GM21576 (cell line): ENCODE results near the gene ANGPT4.

Experiments used
- ATAC-seq: cut with Tn5 transposase; IDR thresholded peaks from one replicate; pipeline ENCODE4 v1.9.1; 2021; ENCODE audit warnings: mild to moderate bottlenecking, moderate library complexity; ENCODE audit not compliant: unreplicated experiment

The ANGPT4 gene

DNA sequence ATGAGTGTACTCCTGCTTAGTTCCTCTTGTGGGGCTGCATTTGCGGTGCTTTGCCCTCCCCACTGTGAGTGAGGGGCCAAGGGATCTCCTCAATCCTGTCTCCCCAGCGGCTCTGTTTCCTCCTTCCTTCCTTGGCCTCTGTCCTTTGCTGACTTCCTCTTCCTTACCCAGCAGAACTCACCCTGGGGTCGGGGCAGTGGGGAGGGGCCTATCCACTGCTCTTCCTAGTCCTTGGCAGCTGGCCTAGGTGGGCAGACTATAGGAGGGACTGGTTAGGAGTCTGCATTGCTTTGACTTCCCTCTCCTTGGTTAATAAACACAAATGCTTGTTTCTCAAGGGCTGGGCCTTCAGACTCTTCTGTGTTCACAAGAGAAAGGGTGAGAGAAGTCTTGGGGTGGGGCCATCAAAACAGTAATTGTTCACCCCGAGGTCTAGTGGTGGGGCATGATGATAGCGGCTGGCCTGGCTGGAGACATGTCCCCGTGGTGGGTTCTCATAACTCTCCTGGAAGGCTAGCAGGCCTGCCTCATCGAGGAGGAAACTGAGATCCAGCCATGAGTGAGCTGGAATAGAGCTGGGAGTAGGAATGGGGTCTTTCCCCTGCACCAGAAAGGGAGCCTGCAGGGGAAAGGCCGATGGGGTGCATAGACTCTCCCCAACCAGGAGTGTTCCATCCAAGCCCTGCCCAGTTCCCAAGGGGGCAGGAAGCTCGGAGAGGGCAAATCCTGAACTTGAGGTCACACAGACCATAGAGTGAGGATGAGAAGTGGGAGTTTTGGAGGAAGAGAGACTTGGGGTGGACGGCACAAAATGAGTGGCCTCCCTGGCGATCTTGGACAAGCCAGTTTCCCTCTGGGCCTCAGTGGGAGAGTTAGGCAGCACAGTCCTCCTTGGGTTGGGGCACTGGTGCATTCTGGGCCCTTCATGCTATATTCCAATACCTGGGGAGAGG, 69.9 kb downstream of the ANGPT4 start:
- ATAC-seq, result no peak

DNA sequence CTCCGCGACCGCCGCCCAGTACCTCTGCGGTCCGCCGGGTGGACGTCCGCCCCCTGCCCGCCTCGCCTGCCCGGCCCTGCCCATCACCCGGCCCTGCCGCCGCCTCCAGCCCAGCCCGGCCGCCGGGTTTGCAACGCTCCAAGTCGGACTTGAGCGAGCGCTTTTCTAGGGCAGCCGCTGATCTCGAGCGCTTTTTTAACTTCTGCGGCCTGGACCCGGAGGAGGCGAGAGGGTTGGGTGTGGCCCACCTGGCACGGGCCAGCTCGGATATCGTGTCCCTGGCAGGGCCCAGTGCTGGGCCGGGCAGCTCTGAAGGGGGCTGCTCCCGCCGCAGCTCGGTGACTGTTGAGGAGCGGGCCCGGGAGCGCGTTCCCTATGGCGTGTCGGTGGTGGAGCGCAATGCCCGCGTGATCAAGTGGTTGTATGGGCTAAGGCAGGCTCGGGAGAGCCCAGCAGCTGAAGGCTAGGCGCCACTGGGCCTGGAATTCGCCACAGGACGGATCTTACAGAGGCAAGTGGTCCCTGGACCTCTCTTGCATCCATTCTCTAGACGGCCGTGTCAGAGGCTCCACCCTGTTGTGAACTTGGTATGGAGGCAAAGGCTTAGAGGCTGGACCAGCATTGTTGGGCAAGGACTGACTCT, 70.8 kb downstream of the ANGPT4 start:
- no peak for ATAC-seq

DNA sequence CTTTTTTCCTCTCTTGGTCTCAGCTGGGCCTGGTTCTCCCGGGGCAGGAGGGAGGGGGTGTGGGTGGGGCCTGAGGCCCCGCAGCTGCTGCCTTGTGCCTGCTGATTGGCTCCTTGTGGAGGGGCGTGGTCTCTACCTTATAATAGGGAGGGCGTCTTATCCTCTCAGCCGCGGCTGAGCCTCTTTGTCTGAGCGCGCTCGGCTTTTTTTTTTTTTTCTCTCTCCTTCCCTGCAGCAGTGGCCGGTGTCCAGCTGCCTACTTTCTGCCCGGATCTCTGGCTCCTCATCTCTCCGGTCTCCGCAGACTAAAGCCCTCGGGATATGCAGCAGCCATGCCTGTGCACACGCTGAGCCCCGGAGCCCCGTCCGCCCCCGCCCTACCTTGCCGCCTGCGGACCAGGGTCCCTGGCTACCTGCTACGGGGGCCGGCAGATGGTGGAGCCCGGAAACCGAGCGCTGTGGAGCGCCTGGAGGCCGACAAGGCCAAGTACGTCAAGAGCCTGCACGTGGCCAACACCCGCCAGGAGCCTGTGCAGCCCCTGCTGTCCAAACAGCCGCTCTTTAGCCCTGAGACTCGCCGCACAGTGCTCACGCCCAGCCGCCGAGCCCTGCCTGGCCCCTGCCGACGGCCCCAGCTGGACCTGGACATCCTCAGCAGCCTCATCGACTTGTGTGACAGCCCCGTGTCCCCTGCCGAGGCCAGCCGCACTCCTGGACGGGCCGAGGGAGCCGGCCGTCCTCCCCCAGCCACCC, 71.5 kb downstream of the ANGPT4 start:
- peak; percentile 94 for ATAC-seq

DNA sequence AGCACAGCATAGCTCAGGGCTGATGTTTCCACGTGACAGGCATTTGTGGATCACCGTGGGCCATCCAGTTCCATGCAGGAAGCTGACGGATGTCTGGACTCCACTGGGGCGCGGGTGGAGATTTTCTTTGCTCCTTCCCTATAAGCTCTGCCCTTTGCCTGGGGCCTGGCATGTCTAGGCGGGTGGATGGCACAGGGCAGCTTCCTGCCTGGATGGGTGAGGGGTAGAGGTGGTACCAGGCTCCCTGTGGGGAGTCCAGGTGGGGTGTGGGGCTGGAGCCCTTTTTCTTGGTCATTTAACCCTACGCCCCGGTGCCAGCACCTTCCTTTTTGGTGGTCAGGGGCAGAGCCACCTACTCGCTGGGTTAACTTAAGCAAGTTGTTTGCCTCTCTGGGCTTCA, 72.2 kb downstream of the ANGPT4 start:
- no peak for ATAC-seq

DNA sequence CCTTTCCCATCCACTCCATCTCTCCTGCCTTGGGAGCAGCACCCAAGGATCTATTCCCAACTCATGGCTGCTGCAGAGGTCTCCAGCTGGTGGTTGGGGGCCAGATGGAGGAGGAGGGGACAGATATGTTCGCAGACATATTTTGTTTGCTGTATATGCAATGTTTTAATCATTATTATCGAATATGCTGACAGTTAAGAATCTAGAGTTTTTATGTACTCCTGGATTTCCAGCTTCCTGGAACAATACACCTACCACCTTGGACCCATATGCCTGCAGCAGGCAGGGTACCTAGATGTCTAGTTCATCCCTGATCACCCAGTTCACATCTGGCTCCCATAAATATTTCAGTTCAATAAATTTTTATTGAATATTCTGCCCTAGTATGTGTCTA, 73.6 kb downstream of the ANGPT4 start:
- no peak for ATAC-seq

DNA sequence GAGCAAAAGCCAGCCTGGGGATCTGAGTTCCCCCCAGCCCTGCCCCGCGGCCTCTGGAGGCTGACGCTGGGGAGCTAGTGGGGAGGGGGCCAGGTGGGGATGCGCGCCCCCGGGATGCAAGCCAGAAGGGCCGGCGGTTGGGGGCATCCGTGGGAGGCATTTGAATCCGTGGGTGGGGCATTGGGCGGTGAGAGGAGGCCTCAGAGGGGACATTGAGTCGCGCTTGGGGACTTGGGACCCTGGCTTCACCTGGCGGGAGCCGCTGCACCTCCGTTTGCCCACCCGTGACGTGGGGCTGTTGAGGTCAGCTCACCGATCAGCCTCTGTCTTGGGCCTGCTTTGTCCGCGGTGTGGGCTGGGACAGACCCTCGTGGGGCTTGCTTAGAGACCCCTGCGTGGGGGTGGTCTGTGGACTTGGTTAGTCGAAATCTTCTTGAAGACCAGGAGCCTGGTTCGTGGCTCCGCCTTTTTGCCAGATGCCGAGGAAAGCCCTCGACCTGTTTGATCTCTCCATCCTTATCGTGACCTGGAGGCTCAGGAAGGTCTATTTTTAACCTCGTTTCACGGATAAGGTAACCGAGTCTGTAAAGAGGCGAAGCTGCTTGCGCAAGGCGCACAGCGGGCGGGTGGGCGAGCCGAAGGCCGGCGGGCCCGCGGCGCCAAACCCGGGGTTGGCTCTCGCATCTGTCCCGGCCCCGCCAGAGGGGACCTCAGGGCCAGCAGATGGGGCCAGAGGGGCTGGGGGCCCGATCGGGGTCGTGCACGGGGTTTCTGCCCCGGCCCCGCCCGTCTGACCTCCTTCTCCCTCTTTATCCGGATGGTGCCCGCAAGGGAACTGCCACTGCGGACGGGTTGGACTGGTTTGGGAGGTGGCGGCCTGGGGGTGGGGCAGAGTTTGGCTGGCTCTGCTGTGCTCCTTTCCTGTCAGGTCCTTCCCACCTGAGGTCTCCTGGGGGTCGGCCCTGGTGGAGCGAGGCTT, 74.3 kb downstream of the ANGPT4 start:
- no peak for ATAC-seq

DNA sequence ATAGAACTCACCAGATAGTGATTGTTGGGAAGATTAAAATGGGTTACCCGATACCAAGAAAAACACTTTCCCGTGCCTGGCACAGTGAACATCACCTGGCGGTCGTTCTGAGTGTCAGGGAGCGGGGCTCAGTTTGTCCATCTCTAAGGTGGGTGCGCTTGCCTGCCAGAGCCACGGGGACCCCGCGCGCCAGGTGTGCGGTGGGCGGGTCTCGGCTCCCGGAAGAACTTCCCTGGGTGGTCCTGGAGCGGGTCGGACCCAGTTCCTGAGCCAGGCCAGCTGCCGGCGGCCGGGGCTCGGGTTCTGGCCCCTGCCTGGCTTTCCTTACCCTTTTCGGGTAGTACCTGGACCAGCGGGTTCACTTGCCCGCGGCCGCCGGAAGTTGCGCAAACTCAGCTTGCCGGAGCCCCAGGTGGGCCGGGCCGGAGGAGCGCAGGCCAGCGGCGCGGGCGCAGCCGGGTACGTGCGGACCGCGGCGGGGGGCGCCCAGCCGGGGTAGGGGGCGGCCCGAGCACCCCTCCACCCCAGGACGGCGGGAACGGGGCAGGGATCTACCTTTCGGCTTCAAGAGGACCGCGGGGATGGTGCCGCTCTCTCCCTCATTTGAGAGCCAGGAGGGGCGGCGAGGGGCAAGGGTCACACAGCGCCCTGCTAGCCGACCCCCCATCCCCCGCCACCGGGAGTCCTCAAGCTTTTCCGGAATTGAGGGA, 75.1 kb downstream of the ANGPT4 start:
- no peak for ATAC-seq

DNA sequence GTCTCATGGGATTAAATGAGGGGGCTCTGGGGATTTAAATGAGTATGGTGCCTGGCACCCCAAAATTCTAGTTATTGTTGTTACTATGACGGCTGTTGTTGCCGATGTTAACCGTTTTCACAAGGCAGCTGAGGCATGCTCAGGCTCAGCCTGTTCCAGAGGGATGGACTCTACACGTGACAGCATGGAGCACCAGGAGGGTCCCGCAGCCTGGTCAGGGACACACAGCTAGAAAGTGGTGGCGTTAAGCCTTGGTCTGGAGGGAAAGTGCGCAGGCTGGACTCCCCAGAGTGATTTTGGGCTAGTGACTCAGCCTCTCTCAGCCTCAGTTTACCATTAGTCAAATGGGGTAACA, 75.7 kb downstream of the ANGPT4 start:
- no peak for ATAC-seq

DNA sequence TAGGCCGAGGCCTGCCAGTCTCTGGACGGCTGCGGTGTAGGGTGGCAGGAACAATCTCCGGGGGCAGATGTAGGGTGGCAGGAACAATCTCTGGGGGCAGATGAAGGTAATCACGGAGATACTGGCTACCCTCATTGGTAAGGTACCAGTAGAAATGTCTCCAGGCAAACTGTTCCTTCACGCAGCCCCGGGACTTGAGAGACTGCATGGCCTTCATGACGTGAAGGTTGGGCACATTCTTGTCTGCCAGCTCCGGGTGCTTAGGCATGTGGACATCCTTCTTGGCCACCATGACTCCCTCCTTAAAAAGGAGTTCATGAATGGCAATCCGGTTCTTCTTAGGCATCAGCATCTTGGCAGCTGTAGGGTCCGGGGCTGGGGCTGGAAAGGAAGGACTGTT, 76.5 kb downstream of the ANGPT4 start:
- ATAC-seq, result no peak

DNA sequence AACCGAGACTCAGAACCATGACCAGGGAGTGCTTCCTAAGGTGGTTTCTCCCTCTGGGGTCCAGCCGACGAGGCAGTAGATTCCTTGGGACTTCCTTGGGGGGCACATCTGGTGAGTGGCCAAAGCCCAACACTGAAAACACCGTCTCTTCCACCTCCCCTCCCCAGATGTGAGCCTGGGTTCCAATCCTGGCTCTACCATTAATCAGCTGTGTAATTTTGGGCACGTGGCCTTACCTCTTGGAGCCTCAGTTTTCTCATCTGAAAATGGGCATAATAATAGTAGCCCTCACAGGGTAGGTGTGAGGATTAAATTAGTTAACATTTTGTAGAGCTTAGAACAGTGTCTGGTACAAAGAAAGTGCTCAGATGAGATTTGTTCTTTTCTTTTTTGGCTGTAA, 77.1 kb downstream of the ANGPT4 start:
- no peak for ATAC-seq

DNA sequence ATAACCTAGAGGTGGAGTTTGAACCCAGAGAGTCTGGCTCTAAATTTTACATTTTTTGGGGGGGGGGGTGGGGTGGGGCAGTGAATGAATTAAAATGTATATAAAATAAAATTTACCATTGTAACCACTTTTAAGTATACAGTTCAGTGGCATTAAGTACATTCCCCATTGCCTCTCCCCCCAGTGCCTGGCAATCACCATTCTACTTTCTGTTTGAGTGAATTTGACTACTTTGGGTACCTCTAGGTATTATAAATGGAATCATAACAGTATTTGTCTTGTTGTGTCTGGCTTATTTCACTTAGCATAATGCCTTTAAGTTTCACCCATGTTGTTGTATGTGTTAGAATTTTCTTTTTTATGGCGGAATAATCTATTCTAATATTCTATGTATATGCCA, 79.9 kb downstream of the ANGPT4 start:
- ATAC-seq, result no peak

DNA sequence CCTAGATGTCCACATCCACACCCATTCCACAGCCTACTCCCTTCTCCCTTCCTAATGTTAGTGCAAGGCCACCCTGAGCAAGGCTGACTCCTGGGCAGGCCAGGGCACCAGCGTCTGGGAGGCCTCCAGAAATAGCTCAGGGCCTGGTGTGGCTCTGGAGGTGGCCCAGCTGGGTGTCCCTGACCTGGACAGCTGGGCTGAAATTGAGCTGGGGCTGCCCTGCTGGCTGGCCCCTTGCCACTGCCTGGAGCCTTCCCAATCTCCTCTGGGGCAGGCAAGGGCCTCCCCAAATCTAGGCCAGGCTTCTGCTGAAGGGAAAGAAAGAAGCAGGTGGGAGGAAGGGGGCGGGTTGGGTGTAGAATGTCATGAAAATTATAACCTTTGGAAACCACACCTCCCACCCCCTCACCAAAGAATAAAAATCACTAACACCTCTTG, 80.5 kb downstream of the ANGPT4 start:
- no peak for ATAC-seq

DNA sequence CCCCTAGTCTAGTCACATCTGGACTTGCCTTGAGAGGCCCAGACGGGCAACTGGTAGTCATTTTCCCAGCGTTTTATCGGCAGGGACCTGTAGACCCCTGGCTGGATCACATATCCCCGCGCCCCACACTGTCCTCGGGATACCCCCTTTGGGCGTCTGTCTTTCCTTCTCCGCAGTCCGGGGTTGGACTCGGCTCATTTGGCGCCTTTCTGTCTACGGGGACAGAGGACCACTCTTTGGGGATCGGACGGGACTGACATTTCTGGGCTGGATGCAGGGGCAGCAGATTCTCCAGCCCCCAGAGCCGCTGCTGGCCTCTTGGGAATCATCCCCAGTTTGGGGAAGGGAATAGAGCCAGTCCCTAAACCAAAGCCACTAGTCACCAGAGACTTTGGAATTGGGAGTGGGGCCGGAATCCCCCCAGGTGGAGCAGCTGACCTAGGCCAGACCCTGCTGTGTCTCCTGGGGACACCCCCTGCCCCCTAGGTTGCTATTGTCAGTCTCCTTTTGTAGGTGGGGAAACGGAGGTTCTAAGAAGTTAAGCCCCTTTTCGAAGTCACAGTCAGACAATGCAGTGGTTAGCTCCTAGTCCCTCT, 81.9 kb downstream of the ANGPT4 start:
- peak; percentile 1 for ATAC-seq

DNA sequence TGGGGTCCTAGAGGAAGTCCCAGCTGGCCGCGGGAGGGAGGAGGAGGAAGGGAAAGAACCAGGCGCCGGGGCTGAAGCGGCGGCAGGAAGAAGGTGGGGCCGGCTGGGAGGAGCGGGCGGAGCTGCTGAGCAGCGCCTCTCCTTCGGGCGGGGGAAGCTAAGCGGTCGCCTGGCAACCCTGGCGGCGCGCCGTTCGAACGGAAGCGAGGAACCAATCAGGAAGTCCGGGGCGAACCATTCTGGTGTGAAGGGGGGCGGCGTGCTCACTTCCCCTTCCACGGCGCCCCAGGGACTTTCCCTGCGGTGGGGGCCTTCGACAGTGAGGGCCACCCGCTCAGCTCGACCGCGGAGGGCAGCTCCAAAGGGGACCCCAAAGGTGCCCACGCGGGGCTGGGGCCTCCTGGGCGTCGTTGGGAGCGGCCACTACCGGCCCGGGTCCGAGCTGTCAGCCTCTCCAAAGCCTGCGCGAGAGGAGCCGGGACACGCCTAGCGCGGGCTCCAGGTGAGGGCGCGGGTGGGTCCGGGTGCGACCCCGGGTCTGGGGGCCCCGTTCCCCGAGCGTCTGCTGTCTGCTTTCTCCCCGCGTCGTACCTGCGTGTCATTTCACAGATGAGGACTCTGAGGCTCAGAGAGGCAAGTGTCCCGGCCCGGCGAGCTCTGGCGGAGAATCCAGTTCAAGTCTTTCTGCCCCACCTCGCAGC, 82.5 kb downstream of the ANGPT4 start, which contains the start of gene FAM110A:
Gene FAM110A, plus strand, starts transcription at position 266 of the 701 bp plus-strand sequence. CDS start 11,090 bp downstream, outside the sequence.
- ATAC-seq, result peak; percentile 95

DNA sequence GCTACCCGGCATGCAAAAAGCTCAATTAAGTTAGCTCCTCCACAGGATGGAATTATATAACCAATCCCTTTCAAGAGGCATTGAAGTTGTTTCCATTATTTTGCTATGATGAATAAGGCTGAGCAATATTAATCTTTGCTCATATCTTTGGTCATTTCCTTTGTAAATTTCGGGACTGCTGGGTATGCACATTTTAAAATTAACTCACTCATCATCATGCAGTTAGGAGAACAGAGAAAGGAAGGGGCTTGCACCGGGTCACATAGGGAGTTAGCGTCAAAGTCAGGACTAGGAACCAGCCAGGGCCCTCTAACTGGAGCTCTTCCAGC, 83.0 kb downstream of the ANGPT4 start:
- no peak for ATAC-seq

DNA sequence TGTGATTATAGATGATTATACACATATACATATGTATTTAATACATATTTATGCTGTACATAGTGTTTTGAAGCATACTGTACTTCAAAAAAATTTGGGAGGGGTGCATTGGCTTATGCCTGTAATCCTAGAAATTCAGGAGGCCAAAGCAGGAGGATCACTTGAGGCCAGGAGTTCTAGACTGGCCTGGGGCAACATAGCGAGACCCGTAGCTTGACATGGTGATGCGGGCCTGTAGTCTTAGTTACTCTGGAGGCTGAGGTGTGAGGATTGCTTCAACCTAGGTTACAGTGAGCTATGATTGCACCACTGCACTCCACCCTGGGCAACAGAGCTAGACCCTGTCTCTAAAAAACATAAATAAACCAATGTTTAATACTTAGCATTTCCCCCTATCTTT, 84.2 kb downstream of the ANGPT4 start:
- ATAC-seq, result no peak

DNA sequence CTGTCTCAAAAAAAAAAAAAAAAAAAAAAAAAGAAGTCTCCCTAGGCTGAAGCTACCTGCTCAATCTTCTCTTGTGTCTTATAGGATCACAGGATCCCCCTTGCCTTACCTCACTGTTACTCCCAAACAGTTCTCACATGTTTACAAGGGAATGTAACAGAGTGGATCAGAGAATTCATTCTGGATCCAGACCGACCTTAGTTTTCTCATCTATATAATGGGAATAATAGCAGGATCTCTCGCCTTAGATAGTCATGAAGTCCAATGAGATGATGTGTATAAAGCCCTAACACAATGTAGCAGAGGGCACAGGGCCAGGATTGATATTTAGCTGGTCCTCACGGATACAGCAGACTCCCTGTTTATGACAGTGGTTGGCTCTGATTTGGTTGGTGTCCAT, 84.9 kb downstream of the ANGPT4 start:
- ATAC-seq, result no peak

DNA sequence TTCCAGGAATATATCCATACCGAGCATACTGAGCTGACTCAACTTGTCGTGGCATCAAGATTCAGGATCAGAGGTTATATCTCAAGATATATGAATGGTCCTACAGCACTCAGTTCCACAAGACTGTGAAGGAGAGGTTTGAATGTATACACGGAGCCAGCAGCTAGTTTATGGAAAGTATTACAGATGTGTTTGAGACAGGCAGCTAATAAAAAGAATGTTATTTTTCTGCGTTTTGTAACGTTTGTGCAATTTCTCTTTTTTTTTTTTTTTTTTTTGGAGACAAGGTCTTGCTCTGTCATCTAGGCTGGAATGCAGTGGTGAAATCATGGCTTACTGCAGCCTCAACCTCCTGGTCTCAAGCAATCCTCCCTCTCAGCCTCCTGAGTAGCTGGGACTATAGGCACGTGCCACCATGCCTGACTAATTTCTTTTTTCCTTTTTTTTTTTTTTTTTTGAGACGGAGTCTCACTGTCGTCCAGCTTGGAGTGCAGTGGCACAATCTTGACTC, 86.1 kb downstream of the ANGPT4 start:
- ATAC-seq, result no peak

DNA sequence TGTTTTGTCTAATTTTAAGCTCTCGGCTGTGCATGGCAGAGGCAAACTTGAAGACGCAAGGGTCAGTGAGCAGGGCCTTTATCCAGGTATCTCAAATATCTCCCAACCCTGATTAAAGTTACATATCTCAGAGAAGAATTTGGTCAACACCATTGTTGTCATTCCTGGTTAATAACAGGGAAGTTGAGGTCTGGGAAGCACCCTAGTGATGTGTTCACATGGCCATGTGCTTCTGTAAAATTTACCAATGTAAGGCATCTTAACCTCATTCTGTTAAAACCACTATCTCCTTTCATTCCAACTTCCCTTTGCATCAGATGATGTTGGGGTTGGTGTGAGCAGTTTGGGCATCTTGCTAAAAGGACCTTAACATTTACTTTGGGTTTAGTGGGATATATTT, 86.6 kb downstream of the ANGPT4 start:
- ATAC-seq, result no peak
